ENCODE results near the gene ARPP19.

The ARPP19 gene

DNA sequence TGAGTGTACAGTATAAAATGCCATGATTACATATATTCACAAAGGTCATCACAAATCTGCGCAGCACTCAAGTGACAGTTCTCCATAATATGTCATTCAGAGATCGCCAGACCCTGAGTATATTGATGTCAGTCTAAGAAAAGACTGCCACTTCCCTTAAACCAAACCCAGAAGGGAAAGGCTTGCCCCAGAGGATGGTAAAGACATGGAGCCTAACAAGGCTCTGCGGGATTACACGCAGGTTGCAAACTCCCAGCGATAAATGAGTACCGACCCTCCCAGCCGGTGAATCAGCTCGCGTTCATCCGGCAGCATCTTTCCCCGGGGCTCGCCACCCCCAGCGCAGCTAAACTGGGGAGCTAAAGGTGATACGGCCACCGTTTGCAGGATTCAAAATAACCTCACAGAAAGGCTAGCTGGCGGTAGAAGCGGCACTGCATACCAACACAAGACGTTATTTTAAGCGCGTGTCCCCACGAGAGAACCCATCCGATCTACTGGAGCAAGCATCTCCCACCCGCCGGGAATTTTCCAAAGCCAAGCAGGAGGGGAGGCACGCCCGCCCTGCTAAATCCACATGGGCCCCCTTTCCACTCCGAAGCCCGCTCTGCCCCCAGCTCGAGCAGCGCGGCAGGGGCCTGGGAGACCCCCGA, 40.8 kb downstream of the ARPP19 start:
- H3K4me3 ChIP-seq (ENCODE audit: low read depth, low read length) = peak overlapping the region; percentile 74
- TF ChIP-seq CTCF (IDR thresholded peaks at IDR 0.05; ENCODE audit: low read depth, low read length) = no peak

- TF ChIP-seq CTCF (IDR thresholded peaks at IDR 0.05; ENCODE audit: low read depth, low read length) = no peak
- peak overlapping the region; percentile 74 for H3K4me3 ChIP-seq (ENCODE audit: low read depth, low read length)
Observed at GRCh38 chr15:52527196-52527910, 41.5 kb downstream of the ARPP19 start.

- H3K4me3 ChIP-seq (ENCODE audit: low read depth, low read length) = no peak overlapping the region
- TF ChIP-seq CTCF (IDR thresholded peaks at IDR 0.05; ENCODE audit: low read depth, low read length) = no peak
Observed at GRCh38 chr15:52524223-52525136, 44.4 kb downstream of the ARPP19 start.

DNA sequence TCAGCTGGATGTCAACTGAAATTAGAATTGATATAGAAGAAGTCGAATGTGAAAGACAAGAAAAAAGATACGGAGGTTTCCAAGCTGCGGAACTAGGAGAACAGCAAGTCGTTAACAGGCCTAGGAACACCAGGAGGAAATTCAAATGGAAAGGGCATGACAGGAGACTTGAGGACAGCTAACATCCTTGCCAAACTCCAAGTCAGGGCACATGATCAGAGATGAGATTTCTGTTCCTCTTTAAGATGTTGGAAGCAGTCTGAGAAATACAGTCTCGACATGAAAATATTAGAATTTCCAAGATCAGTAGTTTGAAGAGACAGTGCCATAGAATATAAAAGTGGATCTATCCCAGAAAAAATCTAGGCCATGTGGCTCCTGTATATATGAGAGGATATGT, 45.2 kb downstream of the ARPP19 start:
- no peak overlapping the region for H3K4me3 ChIP-seq (ENCODE audit: low read depth, low read length)
- TF ChIP-seq CTCF (IDR thresholded peaks at IDR 0.05; ENCODE audit: low read depth, low read length) = no peak

DNA sequence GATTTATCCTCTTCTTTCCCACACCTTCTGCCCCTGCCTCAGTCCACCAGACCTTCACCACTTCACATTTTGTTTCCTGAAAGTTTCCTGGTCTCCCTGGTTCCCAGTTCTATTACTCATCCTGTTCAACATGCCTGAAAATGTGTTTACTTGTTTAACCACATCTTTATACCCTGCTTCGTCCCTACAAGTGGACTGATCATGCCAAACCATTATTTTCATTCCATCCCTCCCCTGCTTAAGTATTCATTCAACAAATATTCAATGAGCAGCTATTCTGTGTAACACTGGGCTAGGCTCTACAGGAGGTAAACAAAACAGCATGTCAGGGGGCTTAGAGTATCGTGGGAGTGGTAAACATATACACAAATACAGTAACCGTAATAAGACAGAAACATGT, 45.6 kb downstream of the ARPP19 start:
- H3K4me3 ChIP-seq (ENCODE audit: low read depth, low read length) = no peak overlapping the region
- no peak for TF ChIP-seq CTCF (IDR thresholded peaks at IDR 0.05; ENCODE audit: low read depth, low read length)

GRCh38 chr15:52521682-52522081, 47.1 kb downstream of the ARPP19 start:
- H3K4me3 ChIP-seq (ENCODE audit: low read depth, low read length) = no peak overlapping the region
- TF ChIP-seq CTCF (IDR thresholded peaks at IDR 0.05; ENCODE audit: low read depth, low read length) = no peak
